Epithelial cell of esophagus (primary cell): ENCODE measurements around the gene CDH4.

Experiments used
- DNase-seq: peaks from one replicate; pipeline ENCODE4 v3.0.0; 2010; ENCODE audit warnings: low read depth
- H3K4me3 ChIP-seq: 2 replicates; pipeline ENCODE4 v1.5.1; 2011; ENCODE audit warnings: mild to moderate bottlenecking, low read length, control low read depth
- TF ChIP-seq, protein P1 (sequence below): IDR thresholded peaks from 2 replicates; pipeline ENCODE4 v1.5.1; 2011; ENCODE audit warnings: low read depth, mild to moderate bottlenecking, low read length, control low read depth, inconsistent platforms; ENCODE audit not compliant: insufficient read depth; ENCODE audit errors: missing control alignments

The CDH4 gene

DNA sequence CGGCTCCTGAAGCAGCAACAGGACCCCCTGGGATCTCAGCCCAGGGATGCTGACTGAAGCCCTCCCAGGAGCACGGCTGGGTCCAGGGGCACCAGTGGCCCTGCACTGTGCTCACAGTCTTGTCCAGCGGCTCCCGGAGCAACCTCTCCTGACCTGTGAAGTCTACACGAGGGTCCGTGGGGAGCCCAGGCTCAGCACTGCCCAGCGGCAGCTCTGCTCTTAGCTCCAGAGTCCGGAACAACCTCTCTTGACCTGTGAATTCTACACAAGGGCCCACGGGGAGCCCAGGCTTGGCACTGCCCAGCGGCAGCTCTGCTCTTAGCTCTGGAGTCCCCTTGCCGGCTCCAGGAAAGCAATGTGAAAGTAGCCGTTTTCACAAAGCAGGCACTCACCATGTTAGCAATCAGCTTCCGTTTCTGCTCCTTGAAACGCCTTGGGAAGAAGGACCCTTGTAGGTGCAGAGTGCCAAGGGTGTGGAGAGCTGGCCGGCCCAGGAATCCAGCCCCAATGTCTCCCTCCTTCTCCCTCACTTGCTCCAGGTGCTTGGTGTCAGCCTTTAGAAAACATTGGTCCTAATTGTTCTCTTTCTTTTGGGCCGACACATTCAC, 310.9 kb downstream of the CDH4 start:
- TF ChIP-seq, protein P1, sequence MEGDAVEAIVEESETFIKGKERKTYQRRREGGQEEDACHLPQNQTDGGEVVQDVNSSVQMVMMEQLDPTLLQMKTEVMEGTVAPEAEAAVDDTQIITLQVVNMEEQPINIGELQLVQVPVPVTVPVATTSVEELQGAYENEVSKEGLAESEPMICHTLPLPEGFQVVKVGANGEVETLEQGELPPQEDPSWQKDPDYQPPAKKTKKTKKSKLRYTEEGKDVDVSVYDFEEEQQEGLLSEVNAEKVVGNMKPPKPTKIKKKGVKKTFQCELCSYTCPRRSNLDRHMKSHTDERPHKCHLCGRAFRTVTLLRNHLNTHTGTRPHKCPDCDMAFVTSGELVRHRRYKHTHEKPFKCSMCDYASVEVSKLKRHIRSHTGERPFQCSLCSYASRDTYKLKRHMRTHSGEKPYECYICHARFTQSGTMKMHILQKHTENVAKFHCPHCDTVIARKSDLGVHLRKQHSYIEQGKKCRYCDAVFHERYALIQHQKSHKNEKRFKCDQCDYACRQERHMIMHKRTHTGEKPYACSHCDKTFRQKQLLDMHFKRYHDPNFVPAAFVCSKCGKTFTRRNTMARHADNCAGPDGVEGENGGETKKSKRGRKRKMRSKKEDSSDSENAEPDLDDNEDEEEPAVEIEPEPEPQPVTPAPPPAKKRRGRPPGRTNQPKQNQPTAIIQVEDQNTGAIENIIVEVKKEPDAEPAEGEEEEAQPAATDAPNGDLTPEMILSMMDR, result no peak
- DNase-seq, result no peak
- no peak overlapping the region for H3K4me3 ChIP-seq

DNA sequence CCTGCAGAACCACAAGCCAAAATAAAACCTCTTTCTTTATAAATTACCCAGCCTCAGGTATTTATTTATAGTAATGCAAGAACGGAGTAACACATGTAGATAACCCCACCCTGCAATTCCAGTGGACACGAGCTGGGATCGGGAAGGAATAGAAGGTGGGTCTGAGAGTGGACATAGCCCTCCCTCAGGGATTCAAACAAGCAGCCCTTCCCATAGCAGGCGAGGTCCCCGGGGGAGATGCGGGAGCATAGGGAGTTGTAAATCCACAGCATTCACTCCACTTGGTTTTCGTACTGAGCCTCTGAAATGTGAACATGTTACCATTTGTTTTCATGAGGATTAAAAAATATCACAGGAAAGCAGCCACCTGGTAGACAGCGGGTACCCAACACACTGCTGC, 312.6 kb downstream of the CDH4 start:
- TF ChIP-seq, protein P1, result no peak
- DNase-seq, result no peak
- H3K4me3 ChIP-seq, result no peak overlapping the region

DNA sequence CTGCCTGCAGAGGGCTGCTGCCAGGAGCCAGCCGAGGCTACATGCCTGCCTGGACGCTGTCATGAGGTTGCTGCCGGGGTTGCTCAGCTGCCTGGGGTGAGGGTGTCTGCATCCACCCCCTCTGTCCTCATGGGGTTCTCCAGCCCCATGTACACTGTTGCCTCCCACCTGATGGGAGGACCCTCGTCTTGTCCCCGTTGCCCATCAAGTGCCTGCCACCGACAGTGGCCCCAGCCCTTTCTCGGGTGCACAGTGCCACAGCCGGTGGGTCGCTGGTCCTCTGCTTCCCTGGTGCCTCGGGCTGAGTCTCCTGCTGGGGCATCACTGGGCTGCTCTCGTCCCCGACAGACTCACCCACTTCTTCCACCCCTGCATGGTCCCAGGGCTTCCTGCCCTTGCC, 313.7 kb downstream of the CDH4 start:
- DNase-seq, result no peak
- TF ChIP-seq, protein P1, result no peak
- no peak overlapping the region for H3K4me3 ChIP-seq

DNA sequence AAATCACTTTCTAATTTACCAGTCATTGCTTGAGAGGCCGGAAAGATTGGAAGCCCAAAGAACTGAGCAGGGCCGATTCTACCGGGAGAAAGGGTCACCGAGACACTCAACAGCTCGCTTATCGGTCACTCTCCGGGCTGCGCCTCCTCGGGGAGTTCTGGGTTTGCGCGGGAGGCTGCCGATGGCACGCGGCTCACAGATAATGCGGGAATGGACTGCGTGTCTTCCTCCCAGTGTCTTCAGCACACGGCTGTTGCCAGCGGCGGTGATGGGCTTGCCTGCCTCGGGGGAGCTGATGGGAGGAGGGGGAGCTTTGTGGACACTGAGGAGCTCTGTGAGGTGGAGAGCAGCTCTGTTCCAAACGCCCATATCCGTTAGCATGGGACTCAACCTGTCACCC, 314.6 kb downstream of the CDH4 start:
- TF ChIP-seq, protein P1, result no peak
- no peak for DNase-seq
- no peak overlapping the region for H3K4me3 ChIP-seq

DNA sequence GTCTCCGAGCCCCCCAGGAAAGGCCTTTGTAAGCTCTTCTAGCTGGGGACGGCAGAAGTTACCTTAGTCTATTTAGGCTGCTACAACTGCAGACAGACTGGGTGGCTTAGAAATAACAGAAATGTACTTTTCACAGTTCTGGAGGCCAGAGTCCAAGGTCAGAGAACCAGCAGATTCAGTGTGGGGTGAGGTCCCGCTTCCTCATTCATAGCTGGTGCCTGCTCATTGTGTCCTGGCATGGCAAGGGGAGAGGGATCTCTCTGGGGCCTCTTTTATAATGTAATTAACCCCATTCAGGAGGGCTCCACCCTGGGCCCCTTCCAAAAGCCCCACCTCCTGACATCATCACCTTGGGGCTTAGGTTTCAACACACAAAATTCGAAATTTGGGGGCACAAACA, 315.1 kb downstream of the CDH4 start:
- TF ChIP-seq, protein P1, result no peak
- DNase-seq, result no peak
- no peak overlapping the region for H3K4me3 ChIP-seq

DNA sequence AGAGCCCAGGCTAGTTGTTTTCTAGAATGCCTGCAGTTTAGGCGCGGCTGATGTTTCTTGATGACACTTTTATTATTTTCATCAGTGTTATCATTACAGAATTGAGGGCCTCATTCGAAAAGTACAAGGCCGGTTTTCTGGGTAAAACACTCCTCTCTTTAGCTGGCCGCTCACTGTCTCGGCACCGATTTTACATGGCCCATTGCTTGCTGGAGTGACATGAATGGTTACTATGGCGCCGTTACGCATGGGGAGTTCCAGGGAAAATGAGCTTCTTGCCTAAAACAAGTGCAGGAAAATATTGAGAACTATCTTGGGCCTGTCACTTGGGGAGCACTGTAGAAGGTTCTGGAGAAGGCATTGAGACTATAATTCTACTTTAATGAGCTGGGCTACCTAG, 317.8 kb downstream of the CDH4 start:
- H3K4me3 ChIP-seq, result no peak overlapping the region
- DNase-seq, result no peak
- TF ChIP-seq, protein P1, result no peak

DNA sequence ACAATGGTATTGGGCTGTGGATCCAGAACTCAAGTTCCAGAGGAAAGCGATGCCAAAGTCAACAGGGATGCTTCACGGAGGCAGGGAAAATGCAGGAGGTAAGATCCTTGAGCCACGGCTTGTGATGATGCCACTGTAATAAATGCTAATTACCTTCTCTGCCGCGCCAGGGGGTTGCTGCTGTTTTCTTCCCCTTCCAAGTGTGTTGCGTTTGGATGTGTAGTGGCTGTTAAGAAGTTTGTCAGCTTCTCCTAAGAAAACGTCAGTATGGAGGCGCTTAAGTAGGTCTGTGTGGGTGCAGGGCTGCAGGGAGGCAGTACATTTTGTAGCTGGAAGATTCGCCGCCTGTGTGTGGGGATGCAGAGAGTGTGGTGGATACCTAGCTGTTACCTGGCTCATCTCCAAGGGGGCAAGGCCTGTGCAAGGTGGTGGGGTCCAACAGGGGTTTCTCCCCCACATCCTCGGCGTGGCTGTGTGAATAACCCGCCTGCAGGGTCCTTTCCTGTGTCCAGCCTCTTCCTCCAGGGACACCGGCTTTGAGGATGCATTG, 318.7 kb downstream of the CDH4 start:
- TF ChIP-seq, protein P1, result no peak
- no peak overlapping the region for H3K4me3 ChIP-seq
- DNase-seq, result no peak
